Osteoblast (primary cell): ENCODE results near the gene CHI3L2. TPM values are rescaled to one million over a fixed set of nuclear protein-coding genes. Genes with fewer than 3 reads are reported as not detected.

ENCODE experiments used
- DNase-seq: peaks from one replicate; pipeline ENCODE4 v3.0.0; 2011; ENCODE audit warnings: low spot score, mixed read lengths; ENCODE audit not compliant: insufficient read length; ENCODE audit errors: missing footprints
- H2AFZ ChIP-seq: 2 replicates; pipeline ENCODE4 v1.6.0; 2011; ENCODE audit warnings: mild to moderate bottlenecking, low read length
- H3K27ac ChIP-seq: 2 replicates; pipeline ENCODE4 v1.5.1; 2011; ENCODE audit warnings: mild to moderate bottlenecking, low read depth, low read length, moderate library complexity
- H3K27me3 ChIP-seq: 2 replicates; pipeline ENCODE4 v1.6.0; 2012; ENCODE audit warnings: mild to moderate bottlenecking, control low read depth, inconsistent platforms, low read length, moderate library complexity; ENCODE audit not compliant: insufficient read depth
- H3K36me3 ChIP-seq: 2 replicates; pipeline ENCODE4 v1.5.1; 2011; ENCODE audit warnings: mild to moderate bottlenecking, low read length, control low read depth, moderate library complexity; ENCODE audit not compliant: insufficient read depth
- H3K4me1 ChIP-seq: 2 replicates; pipeline ENCODE4 v1.5.1; 2011; ENCODE audit warnings: mild to moderate bottlenecking, low read length, control low read depth, moderate library complexity; ENCODE audit not compliant: insufficient read depth
- H3K4me2 ChIP-seq: 2 replicates; pipeline ENCODE4 v1.6.0; 2011; ENCODE audit warnings: mild to moderate bottlenecking, low read length; ENCODE audit not compliant: insufficient read depth
- H3K4me3 ChIP-seq: fragments of 200-600 bp; sonication (generic); 3 replicates; pipeline ENCODE4 v1.5.1; 2012; ENCODE audit warnings: mild to moderate bottlenecking, low read length, inconsistent platforms; ENCODE audit not compliant: insufficient read depth
- H3K79me2 ChIP-seq: 2 replicates; pipeline ENCODE4 v1.6.0; 2012; ENCODE audit warnings: mild to moderate bottlenecking, low read length, control low read depth, inconsistent platforms; ENCODE audit not compliant: insufficient read depth
- H3K9me3 ChIP-seq: 2 replicates; pipeline ENCODE4 v1.5.1; 2011; ENCODE audit warnings: low read depth, low read length, control low read depth
- H4K20me1 ChIP-seq: 2 replicates; pipeline ENCODE4 v1.6.0; 2012; ENCODE audit warnings: mild to moderate bottlenecking, low read length, control low read depth; ENCODE audit not compliant: insufficient read depth
- small RNA-seq: library from RNA; depleted of rRNA; stranded (forward); fragments of <200 nt; gene quantifications from one replicate; pipeline ENCODE3, GENCODE V24; 2012
- total RNA-seq: library from RNA; depleted of rRNA; stranded (reverse); fragments of >200 nt; gene quantifications from 2 replicates; pipeline ENCODE4 v1.2.3, GENCODE V29; 2012
- TF ChIP-seq, protein P1 (sequence below): IDR thresholded peaks from 2 replicates; pipeline ENCODE4 v1.5.1; 2011; ENCODE audit warnings: mild to moderate bottlenecking, low read depth, low read length, moderate library complexity; ENCODE audit errors: extremely low read depth

The CHI3L2 gene
- total RNA-seq, 1 donor = 2.9 TPM

DNA sequence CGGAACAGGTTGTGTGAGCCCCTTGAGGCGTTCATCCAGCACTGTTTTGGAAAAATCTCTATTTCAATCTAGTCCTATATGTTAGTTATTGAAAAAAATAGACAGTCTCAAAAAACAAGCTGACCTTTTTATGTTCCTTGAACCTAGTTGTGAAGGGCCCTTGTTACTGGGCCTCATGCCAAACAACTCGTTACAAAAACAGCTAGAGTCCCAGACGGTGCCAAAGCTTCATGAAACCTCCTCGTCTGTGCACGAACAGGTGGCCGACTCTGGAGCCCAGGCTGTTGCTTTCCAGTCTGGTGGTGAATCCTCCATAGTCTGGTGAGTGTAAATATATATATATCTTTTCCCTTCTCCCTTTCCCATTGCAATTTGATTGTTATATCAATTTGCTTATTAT is 63.1 kb downstream of the CHI3L2 start, which contains the start of gene CHIA:
CHIA (plus strand) TSS at position 222 of the 400 bp plus-strand sequence. CDS start 19,617 bp downstream, outside the sequence.
- Histone ChIP-seq H4K20me1 (no peaks in the 10 kb centered on the region), H3K36me3 (no peaks in the 10 kb centered on the region), H3K4me3 (no peak within 1 kb of the TSS), H3K4me2 (no peak within 1 kb of the TSS), H2AFZ (no peak within 1 kb of the TSS), H3K4me1 (peaks cover 2% of the 10 kb centered on the region), H3K9me3 (no peaks in the 10 kb centered on the region), H3K27me3 (peaks cover 10% of the 10 kb centered on the region), H3K27ac (no peak within 1 kb of the TSS), H3K79me2 (no peaks in the 10 kb centered on the region)
- TF ChIP-seq, protein P1, sequence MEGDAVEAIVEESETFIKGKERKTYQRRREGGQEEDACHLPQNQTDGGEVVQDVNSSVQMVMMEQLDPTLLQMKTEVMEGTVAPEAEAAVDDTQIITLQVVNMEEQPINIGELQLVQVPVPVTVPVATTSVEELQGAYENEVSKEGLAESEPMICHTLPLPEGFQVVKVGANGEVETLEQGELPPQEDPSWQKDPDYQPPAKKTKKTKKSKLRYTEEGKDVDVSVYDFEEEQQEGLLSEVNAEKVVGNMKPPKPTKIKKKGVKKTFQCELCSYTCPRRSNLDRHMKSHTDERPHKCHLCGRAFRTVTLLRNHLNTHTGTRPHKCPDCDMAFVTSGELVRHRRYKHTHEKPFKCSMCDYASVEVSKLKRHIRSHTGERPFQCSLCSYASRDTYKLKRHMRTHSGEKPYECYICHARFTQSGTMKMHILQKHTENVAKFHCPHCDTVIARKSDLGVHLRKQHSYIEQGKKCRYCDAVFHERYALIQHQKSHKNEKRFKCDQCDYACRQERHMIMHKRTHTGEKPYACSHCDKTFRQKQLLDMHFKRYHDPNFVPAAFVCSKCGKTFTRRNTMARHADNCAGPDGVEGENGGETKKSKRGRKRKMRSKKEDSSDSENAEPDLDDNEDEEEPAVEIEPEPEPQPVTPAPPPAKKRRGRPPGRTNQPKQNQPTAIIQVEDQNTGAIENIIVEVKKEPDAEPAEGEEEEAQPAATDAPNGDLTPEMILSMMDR = no peak
- DNase-seq = no peak

Small RNA genes lying within 50 kb of the gene (small RNA-seq; reads per million reads assigned to genes)
- gene AL355816.1 = not detected

Other genes starting within 250 kb of the CHI3L2 start
- gene DRAM2, start 87.6 kb upstream of the CHI3L2 start, total RNA-seq = 45.6 and 66.0 TPM in 2 replicates
- gene CEPT1, start 87.5 kb upstream of the CHI3L2 start, total RNA-seq = 32.4 and 37.3 TPM in 2 replicates
- gene DENND2D, start 27.1 kb upstream of the CHI3L2 start, total RNA-seq = 4.7 and 5.0 TPM in 2 replicates
- gene CHIA, start 63.1 kb downstream of the CHI3L2 start, total RNA-seq = not detected in 2 replicates
- gene OVGP1, start 200.0 kb downstream of the CHI3L2 start, total RNA-seq = 0.36 and 0.88 TPM in 2 replicates
- gene WDR77, start 221.5 kb downstream of the CHI3L2 start, total RNA-seq = 29.7 and 33.3 TPM in 2 replicates
- 203 and 272 TPM in 2 replicates for gene ATP5PB, start 221.8 kb downstream of the CHI3L2 start, total RNA-seq
- 0.29 and 0.36 TPM in 2 replicates for gene C1orf162, start 246.3 kb downstream of the CHI3L2 start, total RNA-seq